Measurements from ENCODE around the gene NCOA3. TPM values are rescaled to one million over a fixed set of nuclear protein-coding genes. Genes with fewer than 3 reads are reported as not detected.

The NCOA3 gene
- total and polyA plus RNA-seq, 10 of the 15 experiments (the other 5 are each of a cell fraction or from before 2014, with no cell fraction given), result 16.9 to 96.2 (median 73.6) TPM

GRCh38 chr20:47652301-47652700 is 150.6 kb downstream of the NCOA3 start:
- no peak overlapping the region for H3K4me2 ChIP-seq (ENCODE audit: control insufficient read depth, insufficient read depth)
- H3K79me2 ChIP-seq (ENCODE audit: control insufficient read depth, insufficient read depth, low read length), result no peaks in the 10 kb centered on the region
- no peaks in the 10 kb centered on the region for H3K27me3 ChIP-seq (replicated peaks in 1 of 2; ENCODE audit: control insufficient read depth in 2 of 2, insufficient read depth in 2 of 2, low read length in 1 of 2)
- no peak for DNase-seq (ENCODE audit: low read depth, low spot score)
- BruUV-seq (replicated peaks), result no TSS peak
- H3K4me1 ChIP-seq (ENCODE audit: control insufficient read depth, insufficient read depth, low read length), result no peaks in the 10 kb centered on the region
- no peak overlapping the region for H2AFZ ChIP-seq (ENCODE audit: control insufficient read depth, low read depth, low read length)
- no peaks in the 10 kb centered on the region for H4K20me1 ChIP-seq (ENCODE audit: control insufficient read depth, insufficient read depth)
- H3K4me3 ChIP-seq, result no peak overlapping the region
- TF ChIP-seq MEF2A (IDR thresholded peaks at IDR 0.05; ENCODE audit: insufficient read depth, low read depth, low read length), result no peak
- TF ChIP-seq ETV6 (conservative IDR thresholded peaks at IDR 0.05 in 1 of 2, IDR thresholded peaks at IDR 0.05 in 1 of 2; ENCODE audit: borderline replicate concordance in 1 of 2, low read depth in 1 of 2), result 0 out of 4 replicates have a peak, but pooled peaks of 1 of the 2 experiments have one; percentile 41
- H3K36me3 ChIP-seq (ENCODE audit: control insufficient read depth in 2 of 2, insufficient read depth in 2 of 2, low read length in 1 of 2), result peaks cover 17 to 65% of the 10 kb centered on the region in 2 experiments
- intact Hi-C loops (cut with micrococcal nuclease; ENCODE audit: unreplicated experiment), result no loop called here
- ChIA-PET RAD21 (ENCODE audit: unreplicated experiment) (no interaction called here), POLR2A (no interaction called here), CTCF (no interaction called here), SMC1A (ENCODE audit: uncharacterized antibody, unreplicated experiment) (no interaction called here)
- in situ Hi-C loops (cut with MboI), result no loop called here
- no peak for ATAC-seq
- no peak overlapping the region for H3K9ac ChIP-seq (ENCODE audit: control insufficient read depth, insufficient read depth, low read length)
- H3K27ac ChIP-seq (ENCODE audit: control insufficient read depth, insufficient read depth), result no peak overlapping the region
- no peaks in the 10 kb centered on the region for H3K9me3 ChIP-seq (replicated peaks; ENCODE audit: control insufficient read depth, insufficient read depth, low read length)
- no peak for FAIRE-seq
- 97% methylated on average over 3 of the region's 3 CpGs for WGBS (ENCODE audit: insufficient coverage, insufficient replicate concordance, low lambda C conversion rate, missing lambda C conversion rate)

GRCh38 chr20:47652794-47653193 is 151.1 kb downstream of the NCOA3 start:
- Histone ChIP-seq H3K36me3 (ENCODE audit: control insufficient read depth in 2 of 2, insufficient read depth in 2 of 2, low read length in 1 of 2) (peaks cover 17 to 66% of the 10 kb centered on the region in 2 experiments), H3K4me2 (ENCODE audit: control insufficient read depth, insufficient read depth) (no peak overlapping the region), H3K9ac (ENCODE audit: control insufficient read depth, insufficient read depth, low read length) (no peak overlapping the region), H3K4me3 (no peak overlapping the region), H4K20me1 (ENCODE audit: control insufficient read depth, insufficient read depth) (no peaks in the 10 kb centered on the region), H3K27ac (ENCODE audit: control insufficient read depth, insufficient read depth) (no peak overlapping the region), H3K79me2 (ENCODE audit: control insufficient read depth, insufficient read depth, low read length) (no peaks in the 10 kb centered on the region), H2AFZ (ENCODE audit: control insufficient read depth, low read depth, low read length) (no peak overlapping the region), H3K27me3 (replicated peaks in 1 of 2; ENCODE audit: control insufficient read depth in 2 of 2, insufficient read depth in 2 of 2, low read length in 1 of 2) (no peaks in the 10 kb centered on the region), H3K9me3 (replicated peaks; ENCODE audit: control insufficient read depth, insufficient read depth, low read length) (no peaks in the 10 kb centered on the region), H3K4me1 (ENCODE audit: control insufficient read depth, insufficient read depth, low read length) (no peaks in the 10 kb centered on the region)
- ChIA-PET SMC1A (ENCODE audit: uncharacterized antibody, unreplicated experiment) (no interaction called here), POLR2A (no interaction called here), CTCF (no interaction called here), RAD21 (ENCODE audit: unreplicated experiment) (interaction anchor here (0.8 kb wide), 1 partner anchor 195 kb away, joined by 3 read pairs; no protein-coding TSS in a partner anchor)
- ATAC-seq (no peak), DNase-seq (ENCODE audit: low read depth, low spot score) (no peak), FAIRE-seq (no peak)
- in situ Hi-C loops (cut with MboI) (no loop called here), intact Hi-C loops (cut with micrococcal nuclease; ENCODE audit: unreplicated experiment) (no loop called here)
- BruUV-seq (replicated peaks), result no TSS peak
- 97% methylated on average over 2 of the region's 2 CpGs for WGBS (ENCODE audit: insufficient coverage, insufficient replicate concordance, low lambda C conversion rate, missing lambda C conversion rate)
- TF ChIP-seq SPI1 (IDR thresholded peaks at IDR 0.05; ENCODE audit: borderline replicate concordance, insufficient read depth, low read depth, low read length) (no peak), HDAC2 (IDR thresholded peaks at IDR 0.05) (no peak), DPF2 (IDR thresholded peaks at IDR 0.05) (no peak), PRDM15 (CRISPR knock-in tag; IDR thresholded peaks at IDR 0.05) (no peak), ZNF207 (IDR thresholded peaks at IDR 0.05; ENCODE audit: borderline replicate concordance) (no peak), NR2F1 (conservative IDR thresholded peaks at IDR 0.05) (no peak)

Data from GM12878 (cell line).